HFFc6 (cell line): ENCODE data around the gene CD7. TPM values are rescaled to one million over a fixed set of nuclear protein-coding genes. Genes with fewer than 3 reads are reported as not detected.

Experiments
- DNase-seq: peaks from one replicate; pipeline ENCODE4 v3.0.0-alpha.2; 2018
- H3K27ac Mint-ChIP-seq: 2 replicates; pipeline ENCODE4 v1.8.0; 2020; ENCODE audit warnings: mild to moderate bottlenecking, mixed read lengths
- H3K27me3 Mint-ChIP-seq: 2 replicates; pipeline ENCODE4 v1.8.0; 2021; ENCODE audit warnings: mild to moderate bottlenecking, moderate library complexity, mixed read lengths; ENCODE audit not compliant: insufficient read depth
- H3K36me3 Mint-ChIP-seq: 2 replicates; pipeline ENCODE4 v1.8.0; 2021; ENCODE audit warnings: low read depth, mixed read lengths
- H3K4me1 Mint-ChIP-seq: 2 replicates; pipeline ENCODE4 v1.8.0; 2020; ENCODE audit warnings: low read depth, mixed read lengths
- H3K4me3 Mint-ChIP-seq: 2 replicates; pipeline ENCODE4 v1.8.0; 2020; ENCODE audit warnings: mild to moderate bottlenecking, moderate library complexity, mixed read lengths
- H3K9me3 Mint-ChIP-seq: 2 replicates; pipeline ENCODE4 v1.8.0; 2020; ENCODE audit warnings: mild to moderate bottlenecking, mixed read lengths
- CTCF ChIP-seq: fragments of 200-600 bp; sonication (generic); IDR thresholded peaks from 2 replicates; pipeline ENCODE4 v1.5.0; 2021; ENCODE audit warnings: antibody characterized with exemption, mild to moderate bottlenecking
- total RNA-seq, 6 experiments: library from RNA; stranded (reverse); fragmentation: NEBNext Ultra II Directional; extraction: Animal tissue kit (Norgen Biotek cat#: 25700); gene quantifications; 2 replicates in 1 of 6; 3 replicates in 5 of 6; pipeline ENCODE4 v1.2.3, GENCODE V29; 2021

The CD7 gene
- total RNA-seq, 6 experiments from 2014 or later: 0.20 TPM; not detected in 5

- H3K4me1 Mint-ChIP-seq: peaks cover 49% of the 10 kb centered on the region
- no peak for TF ChIP-seq CTCF
- no peaks in the 10 kb centered on the region for H3K36me3 Mint-ChIP-seq
- H3K9me3 Mint-ChIP-seq: no peaks in the 10 kb centered on the region
- H3K27me3 Mint-ChIP-seq: peaks cover 3% of the 10 kb centered on the region
- peak overlapping the region; percentile 90 for H3K4me3 Mint-ChIP-seq
- peak; percentile 76 for DNase-seq
- peak overlapping the region; percentile 99 for H3K27ac Mint-ChIP-seq
Measured at GRCh38 chr17:82297280-82297713, 20.1 kb downstream of the CD7 start.

GRCh38 chr17:82296511-82297279 is 20.7 kb downstream of the CD7 start:
- H3K4me3 Mint-ChIP-seq: peak overlapping the region; percentile 90
- no peak for TF ChIP-seq CTCF
- no peaks in the 10 kb centered on the region for H3K9me3 Mint-ChIP-seq
- peak overlapping the region; percentile 99 for H3K27ac Mint-ChIP-seq
- H3K36me3 Mint-ChIP-seq: no peaks in the 10 kb centered on the region
- DNase-seq: no peak
- peaks cover 49% of the 10 kb centered on the region for H3K4me1 Mint-ChIP-seq
- H3K27me3 Mint-ChIP-seq: peaks cover 3% of the 10 kb centered on the region

- peaks cover 3% of the 10 kb centered on the region for H3K27me3 Mint-ChIP-seq
- no peak for TF ChIP-seq CTCF
- peaks cover 49% of the 10 kb centered on the region for H3K4me1 Mint-ChIP-seq
- no peaks in the 10 kb centered on the region for H3K36me3 Mint-ChIP-seq
- no peak overlapping the region for H3K4me3 Mint-ChIP-seq
- DNase-seq: no peak
- no peaks in the 10 kb centered on the region for H3K9me3 Mint-ChIP-seq
- no peak overlapping the region for H3K27ac Mint-ChIP-seq
Measured at GRCh38 chr17:82295472-82295814, 22.0 kb downstream of the CD7 start.

- peaks cover 52% of the 10 kb centered on the region for H3K4me1 Mint-ChIP-seq
- peaks cover 3% of the 10 kb centered on the region for H3K27me3 Mint-ChIP-seq
- peak overlapping the region; percentile 81 for H3K4me3 Mint-ChIP-seq
- no peak for DNase-seq
- H3K9me3 Mint-ChIP-seq: no peaks in the 10 kb centered on the region
- H3K36me3 Mint-ChIP-seq: no peaks in the 10 kb centered on the region
- peak overlapping the region; percentile 45; the same call in 1 of the 2 replicates for H3K27ac Mint-ChIP-seq
- TF ChIP-seq CTCF: no peak
Measured at GRCh38 chr17:82294064-82294773, 23.2 kb downstream of the CD7 start.

GRCh38 chr17:82292251-82293154 is 24.9 kb downstream of the CD7 start:
- Mint-ChIP-seq H3K4me1 (peaks cover 52% of the 10 kb centered on the region), H3K27ac (peak overlapping the region; percentile 69), H3K4me3 (peak overlapping the region; percentile 86), H3K9me3 (no peaks in the 10 kb centered on the region), H3K36me3 (no peaks in the 10 kb centered on the region), H3K27me3 (no peaks in the 10 kb centered on the region; the same call in 1 of the 2 replicates)
- no peak for TF ChIP-seq CTCF
- DNase-seq: peak; percentile 98
